Left lung (tissue), 10 donors: ENCODE data around the gene IL34. TPM values are rescaled to one million over a fixed set of nuclear protein-coding genes. Genes with fewer than 3 reads are reported as not detected.

Experiments used
- ATAC-seq: fragments of 200-7000 bp; cut with Tn5 transposase; one replicate; pipeline ENCODE4 v1.9.1; 2020; ENCODE audit warnings: moderate library complexity
- DNase-seq, 4 donors: peaks; one replicate each; pipeline ENCODE4 v3.0.0-alpha.2; 2013 to 2020
- H3K27ac ChIP-seq, 2 donors: fragments of 200-600 bp; sonication (generic) in 1 of 2; one replicate each; pipeline versions ENCODE4 v1.5.0 to v1.8.0; 2020 to 2021
- H3K27me3 ChIP-seq, 2 donors: fragments of 200-600 bp; sonication (generic) in 1 of 2; one replicate each; pipeline versions ENCODE4 v1.5.0 to v1.8.0; 2020 to 2021
- H3K36me3 ChIP-seq, 2 donors: fragments of 200-600 bp; sonication (generic) in 1 of 2; one replicate each; pipeline versions ENCODE4 v1.5.0 to v1.8.0; 2020 to 2021
- H3K4me1 ChIP-seq, 2 donors: fragments of 200-600 bp; one replicate each; pipeline ENCODE4 v1.8.0; 2021
- H3K4me3 ChIP-seq, 2 donors: fragments of 200-600 bp; sonication (generic) in 1 of 2; one replicate each; pipeline versions ENCODE4 v1.5.0 to v1.8.0; 2020 to 2021; ENCODE audit warnings: mild to moderate bottlenecking in 1 of 2
- H3K9me3 ChIP-seq, 2 donors: fragments of 200-600 bp; sonication (generic) in 1 of 2; one replicate each; pipeline versions ENCODE4 v1.5.0 to v1.8.0; 2020 to 2021
- CTCF ChIP-seq, 2 donors: fragments of 200-600 bp; sonication (generic) in 1 of 2; IDR thresholded peaks; one replicate each; pipeline versions ENCODE4 v1.5.0 to v1.8.0; 2021; ENCODE audit warnings: antibody characterized with exemption in 2 of 2
- intact Hi-C, 2 donors: fragments of 100-400 bp; cut with DNase I; formaldehyde crosslinking; loops; one replicate each; pipeline versions ENCODE4 v1.11.2 to v1.14.2; 2022
- polyA plus RNA-seq, 6 donors: library from polyadenylated mRNA; unstranded; fragments of 120-200 nt; gene quantifications; one replicate each; pipeline ENCODE4 v1.2.1, GENCODE V29; 2013; ENCODE audit not compliant: insufficient read length in 6 of 6
- total RNA-seq, 2 donors: library from RNA; stranded (reverse); fragmentation: NEBNext Ultra II Directional; extraction: Animal tissue kit (Norgen Biotek cat#: 25700); gene quantifications; one replicate each; pipeline ENCODE4 v1.2.1, GENCODE V29; 2021
- donor health status: DM: no; HTN: yes; CAD: no.
- donor health status: DM: no; HTN: no; CAD: no.

IL34 gene
- total and polyA plus RNA-seq, 8 donors: 0.24 to 4.1 (median 0.45) TPM

- peaks cover 0 to 57% of the 10 kb centered on the region in 2 donors for H3K36me3 ChIP-seq
- ATAC-seq (no peak), DNase-seq (peak in 1 of 4 donors; percentile 76)
- no peaks in the 10 kb centered on the region for H3K9me3 ChIP-seq
- no peak overlapping the region for H3K4me3 ChIP-seq
- H3K27ac ChIP-seq: no peak overlapping the region
- intact Hi-C loops: loop anchor here in 1 of 2 donors (5.0 to 10.0 kb wide), 2 partner anchors 55 to 92 kb away; no protein-coding TSS in a partner anchor
- H3K27me3 ChIP-seq: peaks cover 0 to 7% of the 10 kb centered on the region in 2 donors
- H3K4me1 ChIP-seq: peaks cover 16 to 41% of the 10 kb centered on the region in 2 donors
- TF ChIP-seq CTCF (IDR thresholded peaks at IDR 0.05): peak; percentile 20 to 28
These were observed 33.5 kb downstream of the IL34 start for GRCh38 chr16:70679671-70680494.

- no peak for TF ChIP-seq CTCF (IDR thresholded peaks at IDR 0.05)
- ATAC-seq (no peak), DNase-seq (peak in 1 of 4 donors; percentile 49)
- H3K4me3 ChIP-seq: no peak overlapping the region
- peaks cover 0 to 48% of the 10 kb centered on the region in 2 donors for H3K36me3 ChIP-seq
- no peaks in the 10 kb centered on the region for H3K9me3 ChIP-seq
- peaks cover 0 to 15% of the 10 kb centered on the region in 2 donors for H3K27me3 ChIP-seq
- peaks cover 16 to 46% of the 10 kb centered on the region in 2 donors for H3K4me1 ChIP-seq
- peak overlapping the region in 1 of 2 donors; percentile 28 for H3K27ac ChIP-seq
- intact Hi-C loops: loop anchor here in 1 of 2 donors (5.0 to 10.0 kb wide), 2 partner anchors 54 to 92 kb away; no protein-coding TSS in a partner anchor
These were observed 34.4 kb downstream of the IL34 start for GRCh38 chr16:70680495-70681381.

GRCh38 chr16:70681382-70682238 is 35.3 kb downstream of the IL34 start:
- Histone ChIP-seq H3K4me3 (no peak overlapping the region), H3K27ac (peak overlapping the region in 1 of 2 donors; percentile 28), H3K36me3 (peaks cover 0 to 40% of the 10 kb centered on the region in 2 donors), H3K4me1 (peaks cover 20 to 53% of the 10 kb centered on the region in 2 donors), H3K9me3 (no peaks in the 10 kb centered on the region), H3K27me3 (peaks cover 0 to 21% of the 10 kb centered on the region in 2 donors)
- no peak for TF ChIP-seq CTCF (IDR thresholded peaks at IDR 0.05)
- no peak for ATAC-seq
- peak in 1 of 4 donors; percentile 63 for DNase-seq
- intact Hi-C loops: loop anchor here in 1 of 2 donors (5.0 to 10.0 kb wide), 2 partner anchors 53 to 91 kb away; no protein-coding TSS in a partner anchor

- no peaks in the 10 kb centered on the region for H3K9me3 ChIP-seq
- peak in 1 of 4 donors; percentile 64 for DNase-seq
- ATAC-seq: no peak
- no peak for TF ChIP-seq CTCF (IDR thresholded peaks at IDR 0.05)
- peaks cover 21 to 60% of the 10 kb centered on the region in 2 donors for H3K4me1 ChIP-seq
- H3K36me3 ChIP-seq: peaks cover 0 to 31% of the 10 kb centered on the region in 2 donors
- H3K27ac ChIP-seq: peak overlapping the region in 1 of 2 donors; percentile 28
- intact Hi-C loops: loop anchor here in 1 of 2 donors (5.0 to 10.0 kb wide), 2 partner anchors 52 to 90 kb away; no protein-coding TSS in a partner anchor
- H3K4me3 ChIP-seq: peak overlapping the region in 1 of 2 donors; percentile 50
- H3K27me3 ChIP-seq: peaks cover 0 to 21% of the 10 kb centered on the region in 2 donors
These were observed 36.1 kb downstream of the IL34 start for GRCh38 chr16:70682239-70683145.
